ENCODE results near the gene GOSR1. TPM values are rescaled to one million over a fixed set of nuclear protein-coding genes. Genes with fewer than 3 reads are reported as not detected.
"Not testable (repeated sequence)": the region's sequence is repeated elsewhere in the genome, so short reads cannot be mapped to it uniquely, and the experiment has no call there.

The GOSR1 gene
- polyA plus RNA-seq, 2 of the 4 experiments (the other 2 are of a cell fraction): 48.8 to 49.6 TPM

DNA sequence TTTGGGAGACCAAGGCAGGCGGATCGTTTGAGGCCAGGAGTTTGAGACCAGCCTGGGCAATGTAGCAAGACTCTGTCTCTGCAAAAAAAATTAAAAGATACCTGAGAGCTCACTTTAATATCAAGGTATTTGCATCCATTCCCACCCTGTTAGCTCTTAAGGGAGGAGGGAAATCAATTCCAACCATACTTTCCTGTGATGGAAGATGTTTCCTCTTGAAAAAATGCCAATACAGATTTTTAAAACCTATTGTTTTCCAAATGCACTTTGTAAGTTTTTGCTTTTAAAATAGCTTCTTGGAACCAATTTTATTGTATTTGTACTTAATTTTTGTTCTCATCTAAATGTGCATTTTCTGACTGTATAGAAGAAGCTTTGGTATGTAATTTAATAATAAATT lies 49.2 kb downstream of the GOSR1 start (continued):
- TF ChIP-seq, protein P1, sequence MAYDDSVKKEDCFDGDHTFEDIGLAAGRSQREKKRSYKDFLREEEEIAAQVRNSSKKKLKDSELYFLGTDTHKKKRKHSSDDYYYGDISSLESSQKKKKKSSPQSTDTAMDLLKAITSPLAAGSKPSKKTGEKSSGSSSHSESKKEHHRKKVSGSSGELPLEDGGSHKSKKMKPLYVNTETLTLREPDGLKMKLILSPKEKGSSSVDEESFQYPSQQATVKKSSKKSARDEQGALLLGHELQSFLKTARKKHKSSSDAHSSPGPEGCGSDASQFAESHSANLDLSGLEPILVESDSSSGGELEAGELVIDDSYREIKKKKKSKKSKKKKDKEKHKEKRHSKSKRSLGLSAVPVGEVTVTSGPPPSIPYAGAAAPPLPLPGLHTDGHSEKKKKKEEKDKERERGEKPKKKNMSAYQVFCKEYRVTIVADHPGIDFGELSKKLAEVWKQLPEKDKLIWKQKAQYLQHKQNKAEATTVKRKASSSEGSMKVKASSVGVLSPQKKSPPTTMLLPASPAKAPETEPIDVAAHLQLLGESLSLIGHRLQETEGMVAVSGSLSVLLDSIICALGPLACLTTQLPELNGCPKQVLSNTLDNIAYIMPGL (CRISPR knock-in tag; IDR thresholded peaks at IDR 0.05; ENCODE audit: borderline replicate concordance): no peak

DNA sequence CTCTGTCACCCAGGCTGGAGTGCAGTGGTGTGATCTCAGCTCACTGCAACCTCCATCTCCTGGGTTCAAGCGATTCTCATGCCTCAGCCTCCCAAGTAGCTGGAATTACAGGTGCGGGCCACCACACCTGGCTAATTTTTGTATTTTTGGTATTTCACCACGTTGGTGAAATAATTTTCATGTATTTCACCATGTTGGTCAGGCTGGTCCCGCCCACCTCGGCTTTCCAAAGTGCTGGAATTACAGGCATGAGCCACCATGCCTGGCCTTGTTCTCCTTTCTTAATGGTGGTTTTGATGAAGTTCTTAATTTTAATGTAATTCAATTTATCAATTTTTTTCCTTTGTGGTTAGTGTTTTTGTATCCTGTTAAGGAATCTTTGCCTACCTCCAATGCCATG lies 51.5 kb downstream of the GOSR1 start:
- H3K27ac ChIP-seq; H3K4me3 ChIP-seq; FAIRE-seq; H3K4me1 ChIP-seq; H3K9me3 ChIP-seq; ATAC-seq; DNase-seq (ENCODE audit: low read depth in 1 of 2, low spot score in 1 of 2); POLR2A ChIA-PET; H3K4me2 ChIP-seq: not testable (repeated sequence)
- WGBS (ENCODE audit: missing lambda C conversion rate): 87% methylated on average over 5 of the region's 5 CpGs
- CTCF ChIA-PET: interaction anchor here (0.7 to 2.8 kb wide), 6 partner anchors 11 to 96 kb away, joined by 3 to 10 read pairs (median 3); partner anchors contain the start of gene GOSR1

DNA sequence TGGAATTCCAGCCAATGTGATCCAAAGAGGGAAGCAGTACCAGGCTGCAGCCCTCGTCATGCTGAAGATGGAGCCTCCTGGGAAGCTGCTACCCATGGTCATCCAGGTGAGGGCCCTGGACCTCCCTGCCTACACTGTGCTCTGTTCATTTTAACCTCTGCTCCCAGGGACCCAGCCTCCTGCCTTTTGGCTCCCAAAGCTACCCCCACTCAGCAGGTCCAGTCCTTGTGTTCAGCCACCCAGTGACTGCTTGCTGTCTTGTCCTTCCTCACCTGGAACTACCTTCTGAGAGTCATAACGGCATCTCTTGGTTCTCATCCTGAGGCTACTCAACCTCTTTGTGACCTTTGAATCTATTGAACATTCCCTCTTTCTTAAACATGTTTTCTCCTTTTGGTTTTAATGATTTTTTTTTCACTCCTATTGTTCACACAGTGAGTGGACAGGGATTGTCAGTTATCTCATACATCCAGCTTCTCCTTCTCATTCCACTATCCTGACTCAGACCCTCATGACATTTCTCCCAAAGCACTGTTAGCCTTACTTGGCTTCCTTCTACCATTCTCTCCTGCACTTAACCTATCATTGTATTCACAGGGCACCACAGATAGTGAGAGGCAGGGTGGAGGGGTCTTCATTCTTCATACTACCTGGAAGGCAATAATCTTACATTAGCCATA lies 53.3 kb downstream of the GOSR1 start:
- POLR2A ChIA-PET: no interaction called here
- no peaks in the 10 kb centered on the region for H3K9me3 ChIP-seq
- TF ChIP-seq BHLHE40 (IDR thresholded peaks at IDR 0.05; ENCODE audit: low read depth, low read length) (no peak), MYC (IDR thresholded peaks at IDR 0.05; ENCODE audit: borderline replicate concordance, low read length) (no peak), ZSCAN20 (CRISPR knock-in tag; IDR thresholded peaks at IDR 0.05) (no peak), CHD4 (IDR thresholded peaks at IDR 0.05; ENCODE audit: borderline replicate concordance) (no peak), TP53 (CRISPR knock-in tag; IDR thresholded peaks at IDR 0.05) (no peak), NPAS2 (CRISPR knock-in tag; IDR thresholded peaks at IDR 0.05; ENCODE audit: borderline replicate concordance) (no peak), CHD2 (IDR thresholded peaks at IDR 0.05; ENCODE audit: low read length, partially characterized antibody) (no peak), JUN (IDR thresholded peaks at IDR 0.05) (no peak)
- TF ChIP-seq, protein P2, sequence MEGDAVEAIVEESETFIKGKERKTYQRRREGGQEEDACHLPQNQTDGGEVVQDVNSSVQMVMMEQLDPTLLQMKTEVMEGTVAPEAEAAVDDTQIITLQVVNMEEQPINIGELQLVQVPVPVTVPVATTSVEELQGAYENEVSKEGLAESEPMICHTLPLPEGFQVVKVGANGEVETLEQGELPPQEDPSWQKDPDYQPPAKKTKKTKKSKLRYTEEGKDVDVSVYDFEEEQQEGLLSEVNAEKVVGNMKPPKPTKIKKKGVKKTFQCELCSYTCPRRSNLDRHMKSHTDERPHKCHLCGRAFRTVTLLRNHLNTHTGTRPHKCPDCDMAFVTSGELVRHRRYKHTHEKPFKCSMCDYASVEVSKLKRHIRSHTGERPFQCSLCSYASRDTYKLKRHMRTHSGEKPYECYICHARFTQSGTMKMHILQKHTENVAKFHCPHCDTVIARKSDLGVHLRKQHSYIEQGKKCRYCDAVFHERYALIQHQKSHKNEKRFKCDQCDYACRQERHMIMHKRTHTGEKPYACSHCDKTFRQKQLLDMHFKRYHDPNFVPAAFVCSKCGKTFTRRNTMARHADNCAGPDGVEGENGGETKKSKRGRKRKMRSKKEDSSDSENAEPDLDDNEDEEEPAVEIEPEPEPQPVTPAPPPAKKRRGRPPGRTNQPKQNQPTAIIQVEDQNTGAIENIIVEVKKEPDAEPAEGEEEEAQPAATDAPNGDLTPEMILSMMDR (IDR thresholded peaks at IDR 0.05): no peak
- no peaks in the 10 kb centered on the region for H3K4me1 ChIP-seq
- CTCF ChIA-PET: interaction anchor here (1.3 to 1.4 kb wide), 2 partner anchors 12 to 16 kb away, joined by 5 read pairs; no protein-coding TSS in a partner anchor
- ATAC-seq (no peak), FAIRE-seq (no peak), DNase-seq (ENCODE audit: low read depth in 1 of 2, low spot score in 1 of 2) (no peak)
- no peak overlapping the region for H3K27ac ChIP-seq
- WGBS (ENCODE audit: missing lambda C conversion rate): 97% methylated on average over 2 of the region's 2 CpGs
- no peak overlapping the region for H3K4me2 ChIP-seq
- H3K4me3 ChIP-seq: no peak overlapping the region

DNA sequence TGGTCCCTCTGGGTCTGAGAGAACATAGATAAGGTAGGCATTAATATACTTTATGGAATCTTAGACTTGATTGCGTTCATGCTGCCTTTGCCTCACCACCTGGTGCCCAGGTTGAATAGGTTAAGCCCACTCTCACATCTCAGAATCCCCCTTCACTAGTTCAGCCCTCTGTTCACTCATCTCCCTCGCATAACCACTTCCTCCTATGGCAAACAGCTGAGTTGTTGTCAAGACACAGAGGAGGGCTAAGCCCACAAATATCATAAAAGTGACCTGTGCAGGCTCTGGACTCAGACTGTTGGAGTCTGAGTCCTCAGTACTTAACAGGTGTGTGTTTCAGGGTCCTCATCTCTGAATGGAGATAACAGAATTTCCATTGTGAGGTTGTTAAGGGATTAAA lies 55.7 kb downstream of the GOSR1 start:
- ATAC-seq (no peak), DNase-seq (ENCODE audit: low read depth in 1 of 2, low spot score in 1 of 2) (no peak), FAIRE-seq (no peak)
- 89% methylated on average over 2 of the region's 2 CpGs for WGBS (ENCODE audit: missing lambda C conversion rate)
- CTCF ChIA-PET: interaction anchor here (0.5 to 1.1 kb wide), 3 partner anchors 14 to 414 kb away, joined by 3 read pairs; partner anchors contain the start of gene GOSR1
- Histone ChIP-seq H3K4me3 (no peak overlapping the region), H3K27ac (no peak overlapping the region), H3K4me1 (no peaks in the 10 kb centered on the region), H3K4me2 (no peak overlapping the region), H3K9me3 (no peaks in the 10 kb centered on the region)
- POLR2A ChIA-PET: no interaction called here
- TF ChIP-seq TP53 (CRISPR knock-in tag; IDR thresholded peaks at IDR 0.05): no peak
- TF ChIP-seq ZC3H11A (IDR thresholded peaks at IDR 0.05): no peak
- TF ChIP-seq KDM1A (IDR thresholded peaks at IDR 0.05; ENCODE audit: low read depth): no peak
- TF ChIP-seq HDAC2 (IDR thresholded peaks at IDR 0.05): no peak
- TF ChIP-seq POLR2A (IDR thresholded peaks at IDR 0.05; ENCODE audit: low read length): no peak
- TF ChIP-seq MYC (IDR thresholded peaks at IDR 0.05; ENCODE audit: borderline replicate concordance, low read length): no peak
- TF ChIP-seq SMC3 (IDR thresholded peaks at IDR 0.05): no peak
- TF ChIP-seq ZNF302 (CRISPR knock-in tag; IDR thresholded peaks at IDR 0.05): no peak
- TF ChIP-seq JUNB (IDR thresholded peaks at IDR 0.05): no peak
